B cell (primary cell): ENCODE data around the gene PPP5C. TPM values are rescaled to one million over a fixed set of nuclear protein-coding genes. Genes with fewer than 3 reads are reported as not detected.

Experiments used
- ATAC-seq: fragments of 200-7000 bp; cut with Tn5 transposase; one replicate; pipeline ENCODE4 v1.10.0; 2021; ENCODE audit warnings: low read depth, mild to moderate bottlenecking, moderate number of reproducible peaks, moderate library complexity
- CTCF ChIA-PET: fragments of 350-600 bp; sonication (Branson Sonifier 250); formaldehyde crosslinking; loops from one replicate; lab custom pipeline; 2021; ENCODE audit warnings: antibody characterized with exemption, inconsistent platforms; lab: Charles Lee
- POLR2A ChIA-PET: fragments of 350-600 bp; sonication (Branson Sonifier 250); formaldehyde crosslinking; loops from one replicate; lab custom pipeline; 2021; ENCODE audit warnings: antibody characterized with exemption; lab: Charles Lee
- DNase-seq: peaks from one replicate; pipeline ENCODE4 v3.0.0; 2013
- H2AFZ ChIP-seq: 2 replicates; pipeline ENCODE4 v1.6.1; 2012; ENCODE audit warnings: mild to moderate bottlenecking, low read depth, low read length; ENCODE audit not compliant: insufficient read depth, poor library complexity, severe bottlenecking
- H3K27ac ChIP-seq, 2 donors: 1 replicate in 1 of 2; 2 replicates in 1 of 2; pipeline ENCODE4 v1.5.1; 2012 to 2013; ENCODE audit warnings: low read length in 2 of 2, mild to moderate bottlenecking in 2 of 2, moderate library complexity in 1 of 2
- H3K27me3 ChIP-seq, 4 experiments: fragments of 200-600 bp in 1 of 4; sonication (generic) in 1 of 4; replicated peaks in 1 of 4; 1 replicate in 2 of 4; 2 replicates in 2 of 4; pipeline versions ENCODE4 v1.6.1 to v1.7.0; 2013 to 2016; ENCODE audit warnings: low read length in 3 of 4, mild to moderate bottlenecking in 2 of 4, mixed read lengths in 1 of 4, moderate library complexity in 1 of 4; ENCODE audit not compliant: insufficient read depth in 4 of 4, control insufficient read depth in 3 of 4; ENCODE audit errors: control extremely low read depth in 1 of 4
- H3K36me3 ChIP-seq, 2 experiments: replicated peaks in 1 of 2; 1 replicate in 1 of 2; 2 replicates in 1 of 2; pipeline versions ENCODE4 v1.6.1 to v1.7.1; 2013; ENCODE audit warnings: low read length in 1 of 2; ENCODE audit not compliant: insufficient read depth in 2 of 2, control insufficient read depth in 1 of 2; ENCODE audit errors: control extremely low read depth in 1 of 2, extremely low read depth in 1 of 2
- H3K4me1 ChIP-seq, 2 donors: fragments of 200-600 bp in 1 of 2; sonication (generic) in 1 of 2; 1 replicate in 1 of 2; 2 replicates in 1 of 2; pipeline versions ENCODE4 v1.5.1 to v1.6.1; 2013 to 2017; ENCODE audit warnings: low read length in 2 of 2; ENCODE audit not compliant: control insufficient read depth in 2 of 2, insufficient read depth in 2 of 2
- H3K4me2 ChIP-seq: replicated peaks from 2 replicates; pipeline ENCODE3; 2012; ENCODE audit warnings: mild to moderate bottlenecking, low read depth, low read length; ENCODE audit not compliant: poor library complexity, severe bottlenecking
- H3K4me3 ChIP-seq, 5 experiments: fragments of 200-600 bp in 1 of 5; sonication (generic) in 1 of 5; 1 replicate in 3 of 5; 2 replicates in 2 of 5; pipeline versions ENCODE4 v1.5.1 to v1.7.0; 2011 to 2016; ENCODE audit warnings: low read length in 4 of 5, mild to moderate bottlenecking in 4 of 5, low read depth in 2 of 5, control low read depth in 1 of 5, moderate library complexity in 1 of 5; ENCODE audit not compliant: insufficient read depth in 1 of 5; ENCODE audit errors: control extremely low read depth in 1 of 5, extremely low read depth in 1 of 5
- H3K79me2 ChIP-seq: fragments of 200-600 bp; sonication (generic); one replicate; pipeline ENCODE4 v1.6.0; 2016; ENCODE audit warnings: low read length; ENCODE audit not compliant: control insufficient read depth, insufficient read depth
- H3K9ac ChIP-seq: fragments of 200-600 bp; sonication (generic); 2 replicates; pipeline ENCODE4 v1.6.1; 2017; ENCODE audit warnings: mild to moderate bottlenecking, low read length, moderate library complexity
- H3K9me3 ChIP-seq, 3 donors: one replicate each; pipeline versions ENCODE4 v1.6.1 to v1.7.1; 2013; ENCODE audit warnings: low read length in 2 of 3; ENCODE audit not compliant: control insufficient read depth in 2 of 3, insufficient read depth in 1 of 3; ENCODE audit errors: control extremely low read depth in 1 of 3
- H4K20me1 ChIP-seq: 2 replicates; pipeline ENCODE4 v1.6.0; 2012; ENCODE audit warnings: mild to moderate bottlenecking, low read length; ENCODE audit not compliant: insufficient read depth, control insufficient read depth, poor library complexity, severe bottlenecking
- H3K27ac Mint-ChIP-seq: one replicate; pipeline ENCODE4 v1.8.0; 2021; ENCODE audit warnings: mixed read lengths
- H3K27me3 Mint-ChIP-seq: one replicate; pipeline ENCODE4 v1.8.0; 2021; ENCODE audit warnings: mixed read lengths
- H3K4me1 Mint-ChIP-seq: one replicate; pipeline ENCODE4 v1.8.0; 2021; ENCODE audit warnings: mixed read lengths
- H3K4me3 Mint-ChIP-seq: one replicate; pipeline ENCODE4 v1.8.0; 2021; ENCODE audit warnings: mixed read lengths
- H3K9me3 Mint-ChIP-seq: one replicate; pipeline ENCODE4 v1.8.0; 2022; ENCODE audit warnings: mixed read lengths; ENCODE audit not compliant: insufficient read depth
- CTCF ChIP-seq: fragments of 200-600 bp; IDR thresholded peaks from one replicate; pipeline ENCODE4 v1.8.0; 2022; ENCODE audit warnings: antibody characterized with exemption, mild to moderate bottlenecking
- EZH2 ChIP-seq: IDR thresholded peaks from 2 replicates; pipeline ENCODE4 v1.6.1; 2012; ENCODE audit warnings: borderline replicate concordance, low read depth, mild to moderate bottlenecking, moderate library complexity, low read length; ENCODE audit not compliant: insufficient read depth, poor library complexity, severe bottlenecking
- WGBS: methylation state at CpG from one replicate; pipeline ENCODE4 v1.1.5; 2013; ENCODE audit warnings: missing lambda C conversion rate; ENCODE audit not compliant: insufficient coverage; 5-methylcytosine and 5-hydroxymethylcytosine counted together
- intact Hi-C: fragments of 100-400 bp; cut with micrococcal nuclease; formaldehyde crosslinking; loops from one replicate; pipeline ENCODE4 v1.10.0; 2022
- polyA plus RNA-seq: library from polyadenylated mRNA; depleted of rRNA; stranded (reverse); fragments of >200 nt; gene quantifications from 2 replicates; pipeline ENCODE4 v1.2.3, GENCODE V29; 2012
- total RNA-seq, 2 donors: library from RNA; stranded (reverse); fragments of 120-200 nt in 1 of 2; gene quantifications; 1 replicate in 1 of 2; 2 replicates in 1 of 2; pipeline versions ENCODE4 v1.2.3 to v1.2.4, GENCODE V29; 2013 to 2022

PPP5C gene
- total and polyA plus RNA-seq, 2 donors (not counting 1 experiment from before 2014, with no cell fraction given): 51.2 to 70.5 TPM

GRCh38 chr19:46420056-46420455 lies 73.2 kb downstream of the PPP5C start:
- intact Hi-C loops: no loop called here
- H3K79me2 ChIP-seq: no peaks in the 10 kb centered on the region
- peaks cover 0 to 3% (median 0%) of the 10 kb centered on the region in 3 donors for H3K9me3 ChIP-seq
- peaks cover 42% of the 10 kb centered on the region for H3K27me3 Mint-ChIP-seq
- no peaks in the 10 kb centered on the region for H3K9me3 Mint-ChIP-seq
- ChIA-PET POLR2A (no interaction called here), CTCF (no interaction called here)
- peaks cover 3 to 6% of the 10 kb centered on the region in 2 donors for H3K4me1 ChIP-seq
- H3K4me2 ChIP-seq: no peak overlapping the region
- H3K4me1 Mint-ChIP-seq: no peaks in the 10 kb centered on the region
- no peak for DNase-seq
- H3K4me3 Mint-ChIP-seq: no peak overlapping the region
- H3K4me3 ChIP-seq: no peak overlapping the region
- no peaks in the 10 kb centered on the region for H4K20me1 ChIP-seq
- ATAC-seq: no peak
- H3K27me3 ChIP-seq: peaks cover 0 to 23% (median 9%) of the 10 kb centered on the region in 4 experiments
- no peak overlapping the region for H3K27ac ChIP-seq
- H3K36me3 ChIP-seq: no peaks in the 10 kb centered on the region
- no peak overlapping the region for H3K9ac ChIP-seq
- H2AFZ ChIP-seq: no peak overlapping the region
- H3K27ac Mint-ChIP-seq: no peak overlapping the region
- 95% methylated on average over 7 of the region's 7 CpGs for WGBS
- TF ChIP-seq CTCF (no peak), EZH2 (no peak)

- Histone ChIP-seq H3K27me3 (peaks cover 0 to 23% (median 15%) of the 10 kb centered on the region in 4 experiments), H4K20me1 (no peaks in the 10 kb centered on the region), H3K36me3 (no peaks in the 10 kb centered on the region), H3K79me2 (no peaks in the 10 kb centered on the region), H3K4me1 (peaks cover 10 to 11% of the 10 kb centered on the region in 2 donors), H3K9me3 (no peaks in the 10 kb centered on the region), H2AFZ (no peak overlapping the region), H3K4me2 (no peak overlapping the region), H3K27ac (no peak overlapping the region), H3K4me3 (no peak overlapping the region), H3K9ac (no peak overlapping the region)
- TF ChIP-seq CTCF (no peak), EZH2 (no peak)
- POLR2A ChIA-PET: no interaction called here
- 83% methylated on average over 2 of the region's 2 CpGs for whole genome bisulfite sequencing
- CTCF ChIA-PET: no interaction called here
- DNase-seq (no peak), ATAC-seq (no peak)
- Mint-ChIP-seq H3K9me3 (no peaks in the 10 kb centered on the region), H3K27ac (no peak overlapping the region), H3K4me1 (peaks cover 8% of the 10 kb centered on the region), H3K27me3 (peaks cover 43% of the 10 kb centered on the region), H3K4me3 (no peak overlapping the region)
- intact Hi-C loops: no loop called here
These were observed 75.5 kb downstream of the PPP5C start for GRCh38 chr19:46422344-46422743.
